Left kidney (tissue), 2 donors: ENCODE measurements around the gene HSPG2. TPM values are rescaled to one million over a fixed set of nuclear protein-coding genes. Genes with fewer than 3 reads are reported as not detected.

Source experiments
- DNase-seq: peaks from one replicate; pipeline ENCODE4 v3.0.0-alpha.2; 2013
- polyA plus RNA-seq: library from polyadenylated mRNA; unstranded; fragments of 120-200 nt; gene quantifications from one replicate; pipeline ENCODE4 v1.2.1, GENCODE V29; 2013; ENCODE audit not compliant: insufficient read length

Gene HSPG2
- polyA plus RNA-seq, 1 donor, result 154 TPM

DNA sequence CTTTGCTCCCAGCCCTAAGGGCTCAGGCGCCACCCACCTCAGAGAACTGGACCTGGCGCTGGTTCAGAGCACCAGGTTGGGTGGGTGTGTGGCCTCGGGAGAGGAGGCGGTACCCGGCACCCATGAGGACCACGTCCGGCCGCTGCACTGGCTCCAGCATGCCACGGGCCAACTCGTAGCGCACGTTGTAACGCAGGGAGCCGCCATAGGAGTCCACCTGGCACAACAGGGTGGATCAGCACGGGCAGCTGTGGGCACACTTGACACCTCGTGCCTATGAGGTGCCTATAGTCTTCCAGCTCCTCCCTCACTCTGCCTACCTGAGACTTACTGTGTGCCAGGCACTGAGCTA lies 56.5 kb downstream of the HSPG2 start:
- no peak for DNase-seq

DNA sequence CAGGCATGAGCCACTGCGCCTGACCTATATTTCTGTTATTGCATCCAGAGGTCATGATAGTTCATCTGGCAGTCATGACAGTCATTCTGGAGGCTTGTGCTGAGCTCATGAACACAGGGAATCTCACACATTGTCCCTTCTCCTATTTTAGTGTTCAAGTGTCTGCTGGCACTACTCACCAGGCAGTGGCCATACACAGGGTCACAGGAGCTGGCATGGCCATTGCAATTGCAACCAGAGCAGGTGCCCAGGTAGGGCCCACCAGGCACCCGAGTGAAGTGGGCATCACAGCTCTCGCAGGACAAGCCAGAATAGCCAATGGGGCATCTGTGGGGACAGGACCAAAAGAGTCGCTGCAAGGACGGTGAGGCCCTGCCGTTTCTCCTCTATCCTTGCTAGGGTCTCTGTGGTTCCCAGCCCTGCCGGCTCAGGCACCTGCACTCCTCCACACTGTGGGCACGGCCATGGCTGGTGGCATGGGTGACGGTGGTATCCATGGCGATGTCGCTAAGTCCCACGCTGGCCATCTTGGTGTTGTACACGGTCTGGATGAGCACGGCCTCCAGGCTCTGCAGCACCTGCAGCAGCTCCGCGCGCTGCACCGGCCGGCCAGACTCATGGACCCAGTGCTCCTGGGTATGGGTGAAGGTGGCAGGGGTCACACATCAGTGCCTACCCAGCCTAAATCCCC lies 57.0 kb downstream of the HSPG2 start:
- DNase-seq, result no peak

DNA sequence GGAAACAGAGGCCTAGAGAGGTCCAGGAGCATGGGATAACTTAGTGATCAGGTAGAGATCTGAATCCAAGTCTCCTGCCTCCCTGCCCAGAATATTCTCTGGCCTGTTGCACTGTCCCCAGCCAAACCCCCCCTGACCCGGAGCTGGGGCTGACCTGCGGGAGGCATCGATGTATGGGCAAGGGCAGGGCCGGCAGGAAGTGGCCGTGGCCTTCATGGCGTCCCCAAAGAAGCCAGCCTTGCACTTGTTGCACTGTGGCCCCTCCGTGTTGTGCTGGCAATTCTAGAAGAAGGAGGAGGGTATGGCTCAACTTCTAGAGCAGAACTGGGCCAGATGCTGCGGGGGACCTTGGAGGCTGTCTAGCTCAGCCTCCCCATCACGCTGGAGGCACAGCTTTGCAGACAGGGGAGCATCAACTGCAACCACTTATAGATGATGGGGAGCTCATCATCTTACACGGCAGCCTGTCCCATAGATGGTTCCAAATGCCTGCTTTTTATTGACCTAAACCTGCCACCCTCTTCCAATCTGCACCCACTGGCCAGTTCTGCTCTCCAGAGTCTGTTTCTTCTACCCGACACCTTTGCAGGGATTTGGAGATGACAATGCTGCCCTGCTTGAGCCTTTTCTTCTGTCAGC lies 58.2 kb downstream of the HSPG2 start:
- no peak for DNase-seq

DNA sequence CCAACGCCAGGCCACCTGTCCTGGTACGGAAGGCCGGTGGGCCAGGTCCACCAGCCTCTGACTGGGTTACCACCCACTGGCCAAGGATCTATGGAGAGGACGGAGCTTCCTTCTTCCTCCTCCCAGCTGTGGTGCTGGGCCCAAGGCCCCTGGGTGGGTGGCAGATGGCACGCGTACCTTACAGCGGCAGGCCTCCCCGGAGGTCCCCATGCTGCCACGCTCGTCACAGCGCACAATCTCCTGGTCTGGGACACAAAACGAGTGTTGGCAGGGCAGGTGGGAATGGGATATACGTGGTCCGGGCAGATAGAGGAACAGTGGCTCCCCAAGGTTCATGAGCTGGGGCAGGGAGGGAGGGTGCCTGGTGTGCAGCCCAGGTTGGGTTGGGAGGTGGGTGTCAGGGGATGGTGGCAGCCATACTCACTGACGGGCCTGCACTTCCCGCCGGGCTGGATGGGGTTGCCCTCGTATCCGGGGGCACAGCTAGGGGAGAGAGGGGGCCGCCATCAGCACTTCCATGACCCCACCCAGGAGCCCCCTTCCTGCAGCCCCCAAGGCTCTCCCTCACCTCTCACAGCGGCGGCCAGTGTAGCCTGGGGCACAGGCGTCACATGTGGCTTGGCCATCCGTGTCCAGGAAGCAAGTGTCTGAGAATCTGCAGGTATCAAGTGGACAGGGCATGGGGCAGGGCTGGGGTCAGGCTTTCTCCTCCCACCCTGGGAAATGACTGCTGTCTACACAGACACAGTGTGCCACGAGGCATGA lies 58.9 kb downstream of the HSPG2 start:
- DNase-seq, result no peak

DNA sequence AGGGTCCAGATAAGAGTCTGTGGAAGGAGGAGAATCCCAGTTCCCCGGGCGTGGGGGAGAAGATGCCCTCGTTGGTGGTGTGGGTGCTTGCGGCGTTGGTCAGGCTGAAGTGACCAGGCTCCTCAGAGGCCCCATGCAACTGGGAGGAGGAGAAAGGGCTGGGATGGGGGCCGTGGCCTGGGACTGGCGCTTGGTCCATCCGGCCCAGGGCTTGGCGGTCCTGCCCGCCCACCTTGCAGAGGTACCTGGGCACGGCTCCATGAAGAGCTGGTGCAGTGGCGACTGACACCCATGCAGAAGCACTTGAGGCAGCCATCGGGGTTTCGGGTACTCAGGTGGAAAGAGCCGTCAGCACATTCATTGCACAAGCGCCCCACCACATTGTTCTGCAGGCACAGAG lies 60.8 kb downstream of the HSPG2 start:
- no peak for DNase-seq

DNA sequence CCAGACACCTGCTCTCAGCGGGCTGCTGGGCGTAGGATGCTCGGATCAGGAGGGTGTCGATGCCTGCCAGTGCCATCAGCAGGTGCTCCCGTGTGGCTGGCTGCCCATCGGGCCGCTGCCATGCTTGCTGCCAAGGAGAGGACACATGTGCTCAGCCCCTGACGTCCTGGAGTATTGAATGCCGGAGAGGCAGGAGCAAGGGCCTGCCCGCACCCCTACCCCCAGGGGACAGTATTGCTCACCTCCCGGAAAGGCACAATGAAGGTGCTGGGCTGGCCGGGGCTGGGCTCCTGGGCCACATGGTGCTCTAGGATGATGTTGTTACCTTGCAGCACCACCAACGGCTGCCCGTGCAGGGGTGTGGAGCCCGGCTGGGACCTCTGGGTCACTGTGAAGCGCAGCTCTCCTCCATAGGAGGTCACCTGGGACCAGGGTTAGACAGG lies 61.5 kb downstream of the HSPG2 start:
- no peak for DNase-seq

DNA sequence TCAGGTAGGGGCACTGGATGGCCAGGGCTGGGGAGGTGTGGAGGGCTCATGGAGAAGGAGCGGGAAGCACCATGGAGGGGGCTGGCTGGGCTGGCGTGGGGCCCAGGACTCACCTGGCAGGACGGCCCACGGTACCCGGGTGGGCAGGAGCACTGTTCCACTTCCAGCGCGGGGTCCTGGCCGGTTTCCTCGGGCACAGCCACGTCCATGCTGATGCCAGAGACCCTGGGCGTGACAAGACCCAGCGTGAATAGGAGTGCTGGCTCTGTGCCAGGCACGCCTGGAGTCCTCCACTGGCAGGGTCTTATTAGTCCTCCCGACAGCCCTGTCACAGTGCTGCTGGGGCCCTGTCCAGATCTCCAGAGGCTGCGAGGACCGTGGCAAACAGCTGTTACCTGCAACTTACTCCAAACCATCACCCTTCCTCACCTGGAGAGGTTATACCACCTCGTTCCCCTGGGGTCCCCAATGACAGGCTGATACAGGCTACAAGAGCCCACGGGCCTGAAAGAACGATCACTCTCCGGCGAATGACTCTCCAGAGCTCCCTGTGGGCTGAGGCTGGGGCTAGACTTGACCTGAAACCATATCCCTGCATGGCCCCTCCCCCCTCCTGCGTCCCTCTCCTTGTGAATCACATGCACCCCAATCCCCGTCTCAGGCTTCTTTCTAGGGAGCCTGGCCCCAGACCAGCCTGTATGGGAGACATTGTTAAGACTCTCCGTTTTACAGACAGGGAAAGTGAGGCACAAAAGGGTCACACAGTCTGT lies 62.1 kb downstream of the HSPG2 start:
- DNase-seq, result no peak

DNA sequence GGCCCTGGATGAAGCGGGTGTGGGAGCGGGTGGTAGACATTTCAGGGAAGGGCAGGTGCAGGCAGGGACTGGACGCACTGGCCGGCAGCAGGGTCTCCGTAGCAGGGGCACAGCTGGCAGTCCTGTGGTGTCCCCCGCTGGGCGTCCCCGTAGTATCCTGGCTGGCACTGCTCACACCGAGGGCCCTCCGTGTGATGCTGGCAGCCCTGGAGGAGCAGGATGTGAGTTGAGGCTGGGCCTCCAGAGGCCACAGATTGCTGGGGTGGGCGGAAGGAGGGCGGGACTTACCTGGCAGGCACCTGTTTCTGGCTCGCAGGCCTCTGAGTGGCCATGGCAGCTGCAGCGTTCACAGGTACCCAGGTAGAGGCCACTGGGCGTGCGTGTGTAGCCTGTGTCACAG lies 62.8 kb downstream of the HSPG2 start:
- no peak for DNase-seq

DNA sequence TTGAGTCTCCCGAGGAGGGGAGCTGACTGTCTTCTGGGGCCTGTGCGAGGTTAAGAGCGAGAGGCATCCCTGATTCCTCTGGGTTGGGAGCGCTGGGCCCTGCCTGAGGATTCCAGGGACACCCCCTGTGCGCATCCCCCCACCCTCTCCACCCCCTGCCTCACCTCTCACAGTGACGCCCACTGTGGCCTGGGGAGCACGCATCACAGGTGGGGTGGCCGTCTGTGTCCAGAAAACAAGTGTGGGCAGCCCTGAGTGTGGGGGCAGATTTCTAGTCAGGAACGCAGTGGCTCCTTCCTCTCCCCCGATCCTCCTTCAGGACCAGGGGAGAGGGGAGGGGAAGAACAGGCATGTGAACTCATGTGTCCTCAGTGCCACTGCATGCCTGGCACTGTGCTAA lies 63.3 kb downstream of the HSPG2 start:
- DNase-seq, result no peak

DNA sequence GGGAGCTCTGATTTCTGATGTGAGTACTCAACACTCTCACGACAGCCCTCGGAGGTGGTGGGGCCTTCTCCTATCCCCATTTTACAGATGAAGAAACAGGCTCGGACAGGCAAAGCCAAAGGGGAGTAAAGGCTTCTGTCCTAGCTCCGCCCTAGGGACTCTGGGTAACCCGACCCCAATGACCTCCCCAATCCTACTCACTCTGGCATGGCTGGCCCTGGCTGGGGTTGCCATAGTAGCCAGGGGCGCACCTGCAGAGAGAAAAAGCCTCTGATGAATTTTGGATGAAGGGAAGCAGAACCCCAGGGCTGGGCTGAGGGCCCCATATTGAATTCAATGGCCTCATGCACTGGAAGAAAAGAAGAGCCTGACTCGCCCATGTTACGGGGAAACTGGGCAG lies 63.9 kb downstream of the HSPG2 start:
- DNase-seq, result no peak

DNA sequence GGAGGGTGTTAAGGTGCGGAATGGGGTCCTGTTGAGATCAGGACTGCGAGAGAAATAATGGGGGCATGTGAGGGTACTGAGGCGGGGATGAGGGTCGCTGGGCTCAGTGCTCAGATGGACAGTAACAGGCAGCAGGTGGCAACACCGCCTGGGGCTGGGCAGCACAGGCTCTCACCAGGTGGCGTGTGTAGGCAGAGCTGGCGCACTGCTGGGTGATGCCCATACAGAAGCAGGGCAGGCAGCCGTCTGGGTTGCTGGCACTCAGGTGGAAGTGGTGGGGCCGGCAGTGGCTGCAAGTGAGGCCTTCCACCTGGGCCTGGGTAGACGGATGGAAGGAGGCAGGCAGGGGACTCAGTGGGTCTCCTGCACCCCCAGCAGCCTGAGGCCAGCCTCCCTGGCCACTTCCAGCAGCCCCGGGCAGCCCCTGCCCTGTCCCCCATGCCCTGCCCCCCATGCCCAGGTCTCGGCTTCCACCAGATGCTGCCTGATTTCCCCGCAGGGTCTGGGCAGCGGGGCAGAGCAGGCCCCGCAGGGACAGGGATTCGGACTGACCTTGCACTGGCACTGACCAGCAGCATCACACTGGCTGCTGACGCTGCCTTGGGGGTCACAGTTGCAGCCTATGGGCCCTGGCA lies 64.5 kb downstream of the HSPG2 start:
- no peak for DNase-seq

DNA sequence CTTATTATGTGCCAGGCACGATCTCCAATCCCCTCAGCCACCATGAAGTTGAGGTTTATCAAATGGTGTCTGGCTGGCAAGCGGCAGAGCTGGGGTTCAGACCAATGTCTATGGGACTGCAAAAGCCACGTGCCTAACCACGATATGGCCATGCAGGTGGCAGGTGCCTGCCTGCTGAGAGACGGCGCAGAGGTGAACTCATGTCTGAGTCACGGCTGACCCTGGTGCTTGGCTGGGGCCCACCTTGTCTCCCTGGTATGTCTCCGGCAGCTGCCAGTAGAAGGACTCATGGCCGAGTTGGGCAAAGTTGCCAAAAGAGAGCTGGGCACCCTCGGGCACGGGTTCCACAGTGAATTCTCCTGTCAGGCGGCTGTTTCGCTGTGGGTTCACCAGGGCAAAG lies 65.2 kb downstream of the HSPG2 start:
- DNase-seq, result no peak

DNA sequence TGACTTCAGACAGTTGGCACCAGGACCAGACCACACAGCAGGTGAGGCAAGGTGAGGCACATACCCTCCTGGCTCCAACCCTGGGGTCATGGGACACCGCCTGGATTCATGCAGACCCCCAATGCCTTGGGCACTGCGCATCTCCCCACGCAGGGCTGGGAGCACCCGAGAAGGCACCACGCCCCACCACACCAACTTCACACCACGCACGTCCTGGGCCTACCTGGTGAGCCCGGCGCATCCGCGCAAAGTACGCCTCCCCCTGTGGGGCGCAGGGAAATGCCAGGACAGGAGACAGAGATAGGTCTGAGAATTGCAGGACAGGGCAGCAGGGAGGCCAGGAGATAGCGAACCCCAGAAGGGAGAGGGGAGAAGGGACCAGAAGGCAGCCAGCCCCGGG lies 66.5 kb downstream of the HSPG2 start:
- no peak for DNase-seq

DNA sequence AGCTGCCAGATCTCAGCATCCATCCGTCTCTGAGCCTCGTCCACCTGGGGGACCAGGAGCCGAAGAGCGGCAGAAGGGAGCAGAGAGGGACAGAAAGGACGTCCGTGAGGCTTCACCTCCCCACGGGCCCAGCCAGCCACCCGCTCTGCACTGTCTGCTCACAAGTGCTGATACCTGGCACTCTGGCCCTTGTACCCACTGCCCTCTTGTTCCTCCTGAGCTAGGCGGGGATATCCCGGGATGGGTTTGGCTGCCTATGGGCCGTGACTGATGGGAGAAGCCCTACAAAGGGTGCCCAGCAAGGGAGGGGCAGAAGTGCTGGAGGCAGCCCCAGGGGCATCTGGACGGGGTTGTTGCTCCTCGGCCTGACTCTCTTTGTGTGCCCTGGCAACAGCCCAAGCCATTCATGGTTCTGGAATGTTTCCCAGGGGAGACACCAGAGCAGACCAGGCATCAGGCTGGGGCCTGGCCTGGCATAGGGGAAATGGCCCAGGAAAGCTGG lies 67.4 kb downstream of the HSPG2 start:
- no peak for DNase-seq

DNA sequence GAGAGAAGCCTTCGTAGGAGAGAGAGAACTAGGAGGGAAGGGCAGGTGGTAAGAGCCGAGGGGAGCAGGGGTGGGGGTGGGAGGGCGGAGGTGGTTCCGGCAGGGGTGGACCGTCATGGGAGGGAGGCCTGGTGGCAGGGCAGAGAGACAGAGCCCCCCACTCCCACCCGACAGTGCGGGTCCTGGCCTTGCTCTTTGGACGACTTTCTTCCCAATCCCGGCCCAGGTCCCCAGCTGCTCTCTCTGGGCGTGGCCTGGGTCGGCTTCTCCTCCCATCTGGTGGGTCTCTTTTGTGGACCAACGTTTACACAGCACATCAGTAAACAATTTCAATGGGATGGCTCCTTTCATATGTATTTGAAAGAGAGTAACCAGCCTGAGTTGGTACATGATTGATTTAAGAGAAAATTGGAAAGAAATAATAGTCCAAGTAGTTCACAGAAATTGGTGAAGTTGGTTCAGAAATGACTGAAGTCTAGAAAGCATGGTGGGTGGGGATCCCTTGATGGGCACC lies 68.1 kb downstream of the HSPG2 start:
- DNase-seq, result no peak

DNA sequence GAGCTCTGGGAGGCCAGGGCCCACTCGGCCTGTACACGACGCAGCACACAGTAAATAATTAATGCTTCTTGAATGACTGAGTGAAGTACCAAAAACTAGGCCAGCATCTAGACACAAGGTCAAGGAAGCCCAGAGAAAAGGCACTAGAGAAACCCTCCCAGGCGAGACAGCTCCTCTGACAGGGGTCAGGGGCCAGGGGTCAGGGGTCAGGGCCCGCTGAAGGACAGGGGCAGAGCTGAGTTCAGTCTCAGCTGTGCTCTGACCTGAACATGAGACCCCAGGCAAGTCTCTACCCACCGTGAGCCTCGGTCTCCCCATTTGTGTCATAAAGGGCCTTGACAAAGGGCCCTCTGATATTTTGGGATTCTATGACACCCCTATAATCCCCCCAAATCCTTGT lies 68.6 kb downstream of the HSPG2 start:
- no peak for DNase-seq

DNA sequence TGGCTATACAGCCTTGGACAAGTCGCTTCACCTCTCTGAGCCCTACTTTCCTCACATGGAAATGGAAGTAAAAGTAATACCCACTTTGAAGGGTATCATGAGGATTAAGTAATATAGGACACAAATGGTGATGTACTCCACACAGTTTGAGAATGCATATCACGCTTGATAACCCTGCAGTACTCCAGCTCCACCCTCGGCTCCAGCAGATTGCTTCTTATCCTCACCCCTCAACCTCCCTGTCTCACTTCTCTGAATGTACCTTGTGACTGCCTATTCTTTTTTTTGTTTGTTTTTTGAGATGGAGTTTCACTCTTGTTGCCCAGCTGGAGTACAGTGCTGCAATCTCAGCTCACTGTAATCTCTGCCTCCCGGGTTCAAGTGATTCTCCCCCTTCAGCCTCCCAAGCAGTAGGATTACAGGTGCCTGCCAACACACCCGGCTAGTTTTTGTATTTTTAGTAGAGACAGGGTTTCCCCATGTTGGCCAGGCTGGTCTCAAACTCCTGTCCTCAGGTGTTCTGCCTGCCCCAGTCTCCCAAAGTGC lies 69.6 kb downstream of the HSPG2 start:
- DNase-seq, result no peak

DNA sequence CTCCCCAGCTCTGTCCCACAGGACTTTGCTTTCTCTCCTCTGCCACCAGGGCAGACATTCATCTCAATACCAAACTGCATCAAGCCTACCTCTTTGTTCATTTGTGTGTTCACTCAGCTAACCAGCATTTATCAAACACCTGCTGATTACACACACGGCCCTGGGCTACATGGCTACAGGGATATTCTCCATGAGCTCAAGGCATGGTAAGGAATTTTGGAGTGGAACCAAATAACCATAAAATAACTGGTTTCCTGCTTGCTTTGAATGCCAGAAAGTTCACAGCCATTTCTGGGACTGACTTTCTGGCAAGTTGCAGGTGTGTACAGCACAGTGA lies 70.4 kb downstream of the HSPG2 start:
- DNase-seq, result no peak

DNA sequence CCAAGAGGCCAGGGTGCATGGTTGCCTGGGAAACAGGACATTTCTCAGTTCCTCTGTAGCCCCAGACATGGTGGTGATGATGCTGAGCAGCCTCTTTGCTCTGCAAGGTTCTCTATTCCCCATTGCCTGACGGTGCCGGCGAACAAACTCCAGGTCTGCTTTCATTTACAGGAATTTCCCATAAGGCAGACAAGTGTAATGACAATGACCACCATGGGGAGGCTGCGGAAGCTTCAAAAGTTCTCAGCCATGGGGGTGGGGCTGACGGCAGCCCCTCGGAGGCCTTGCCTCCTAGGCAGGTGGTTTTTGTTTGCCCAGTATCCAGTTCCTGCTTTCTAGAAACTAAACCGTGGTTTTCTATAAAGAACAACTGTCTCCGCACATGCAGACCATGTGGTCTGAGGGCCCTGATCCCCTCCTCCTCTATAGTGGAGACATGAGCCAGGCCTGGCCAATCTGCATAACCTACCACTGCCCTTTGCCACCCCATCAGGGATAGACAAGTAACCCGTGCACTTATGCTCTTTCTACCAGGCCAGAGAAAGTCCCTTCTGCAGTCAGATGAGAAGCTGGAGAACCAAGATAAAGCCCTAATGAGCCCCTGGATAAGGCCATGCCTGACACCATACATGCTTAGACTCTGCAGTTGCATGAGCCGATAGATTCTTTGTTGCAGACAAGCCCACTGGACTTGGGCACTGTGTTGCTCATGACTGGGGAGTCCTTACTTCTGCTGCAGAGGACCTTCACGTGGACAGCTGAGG lies 71.0 kb downstream of the HSPG2 start:
- DNase-seq, result peak; percentile 34

DNA sequence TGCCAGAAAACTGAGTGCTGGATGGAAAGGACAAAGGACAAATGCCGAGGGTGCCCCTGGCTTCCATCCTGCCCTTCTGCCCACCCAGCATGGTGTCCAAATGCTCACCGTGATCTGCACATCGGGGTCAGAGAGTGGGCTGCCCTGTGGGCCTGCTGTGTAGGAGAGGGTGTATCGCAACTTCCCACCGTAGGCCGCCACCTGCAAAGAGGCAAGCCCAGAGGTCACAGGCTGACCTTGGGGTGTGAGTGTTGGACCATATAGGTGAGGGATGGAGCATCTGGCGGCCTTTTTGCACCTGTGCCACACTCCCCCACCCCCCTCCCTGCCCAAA lies 71.5 kb downstream of the HSPG2 start:
- no peak for DNase-seq

DNA sequence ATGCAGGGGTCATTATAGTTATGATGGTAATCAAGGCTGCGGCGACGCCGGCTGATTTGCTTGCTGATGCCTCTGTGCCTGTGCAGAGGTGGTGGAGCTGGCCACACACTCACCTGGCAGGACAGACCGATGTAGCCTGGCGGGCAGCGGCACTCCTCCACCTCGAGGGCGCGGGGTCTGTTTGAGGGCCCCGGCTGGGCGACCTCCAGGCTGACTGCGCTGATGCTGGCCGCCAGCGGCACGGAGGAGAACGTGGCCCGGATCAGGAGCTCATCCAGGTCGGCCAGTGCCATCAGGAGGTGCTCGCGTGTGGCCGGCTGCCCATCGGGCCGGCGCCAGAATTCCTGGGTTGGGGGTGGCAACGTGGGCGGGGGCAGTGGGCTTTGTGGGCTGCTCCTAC lies 72.4 kb downstream of the HSPG2 start:
- DNase-seq, result no peak
